Natural killer cell treated with Interleukin-12 subunit alpha and Interleukin-12 subunit beta and Interleukin-15 and Interleukin-18, amount 100 ng/mL, for 72 hours (primary cell): Measurements from ENCODE around the gene PRRC1. TPM values are rescaled to one million over a fixed set of nuclear protein-coding genes. Genes with fewer than 3 reads are reported as not detected.

Source experiments
- ATAC-seq, 2 donors: fragments of 150-1000 bp; cut with Tn5 transposase in 1 of 2; sonication (Bioruptor Pico), chemical (Tn5 transposase) in 1 of 2; 2 replicates each; pipeline ENCODE4 v1.10.0; 2021
- DNase-seq: peaks from one replicate; pipeline ENCODE4 v3.0.0; 2022; ENCODE audit warnings: low spot score
- H3K27ac Mint-ChIP-seq, 2 donors: 1 replicate in 1 of 2; 2 replicates in 1 of 2; pipeline ENCODE4 v1.8.0; 2022; ENCODE audit warnings: mixed read lengths in 2 of 2, mild to moderate bottlenecking in 1 of 2, moderate library complexity in 1 of 2
- H3K27me3 Mint-ChIP-seq, 2 donors: 1 replicate in 1 of 2; 2 replicates in 1 of 2; pipeline ENCODE4 v1.8.0; 2022; ENCODE audit warnings: mixed read lengths in 2 of 2
- H3K36me3 Mint-ChIP-seq: one replicate; pipeline ENCODE4 v1.8.0; 2022; ENCODE audit warnings: mixed read lengths
- H3K4me1 Mint-ChIP-seq, 2 donors: 1 replicate in 1 of 2; 2 replicates in 1 of 2; pipeline ENCODE4 v1.8.0; 2022; ENCODE audit warnings: low read depth in 2 of 2, mixed read lengths in 2 of 2, mild to moderate bottlenecking in 1 of 2
- H3K4me3 Mint-ChIP-seq: one replicate; pipeline ENCODE4 v1.8.0; 2022; ENCODE audit warnings: mixed read lengths
- H3K9me3 Mint-ChIP-seq: 2 replicates; pipeline ENCODE4 v1.8.0; 2022; ENCODE audit warnings: mixed read lengths
- total RNA-seq, 2 donors: library from RNA; stranded (reverse); gene quantifications; one replicate each; pipeline ENCODE4 v1.2.3, GENCODE V29; 2022

Gene PRRC1
- total RNA-seq, result 10 to 100 TPM; 43.5 to 53.8 TPM

DNA sequence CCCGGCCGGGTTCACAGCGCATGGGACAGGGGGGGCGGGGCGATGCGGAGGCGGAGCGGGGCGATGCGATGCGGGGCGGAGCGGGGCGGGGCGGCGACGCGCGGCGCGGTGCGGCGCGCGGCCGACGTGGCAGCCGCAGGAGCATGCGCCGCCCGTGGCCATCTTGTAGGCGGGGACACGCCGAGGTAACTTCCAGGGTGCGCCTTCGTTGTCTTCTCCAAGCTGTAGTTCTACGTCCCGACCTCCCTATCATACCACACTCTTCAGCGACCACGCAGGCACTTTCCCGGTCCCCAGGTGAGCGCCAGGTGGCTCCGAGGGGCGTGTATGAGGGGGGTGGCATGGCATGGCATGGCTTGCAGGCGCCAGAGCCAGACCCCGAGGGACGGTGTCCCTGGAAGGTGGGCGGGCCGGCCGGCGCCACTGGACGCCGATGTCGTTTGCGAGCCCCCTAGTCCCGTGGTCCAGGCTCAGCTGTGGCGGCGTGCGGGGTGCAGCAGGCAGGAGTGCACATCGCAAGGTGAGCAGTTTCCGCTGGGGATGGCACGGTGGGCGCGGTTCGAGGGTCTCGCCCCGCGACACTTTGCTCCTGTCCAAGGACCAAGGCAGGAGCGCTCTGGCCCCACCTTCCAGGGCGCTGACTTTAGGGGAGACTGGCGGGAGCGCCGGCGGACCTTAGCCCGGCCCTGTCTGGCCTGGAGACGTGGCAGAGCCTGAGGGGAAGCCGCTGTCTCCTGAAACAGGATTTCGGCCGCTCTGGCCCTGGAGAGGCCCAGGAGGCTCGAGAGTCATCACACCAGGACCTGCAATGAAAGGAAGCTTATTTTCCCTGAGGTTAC, at the start of gene PRRC1:
Gene PRRC1 (plus strand): TSS at position 161 of the 839 bp plus-strand sequence. CDS start 5,840 bp downstream, outside the sequence.
- H3K4me1 Mint-ChIP-seq, result peaks cover 27 to 31% of the 10 kb centered on the region in 2 donors
- peaks cover 7% of the 10 kb centered on the region for H3K9me3 Mint-ChIP-seq
- DNase-seq (peak; percentile 87), ATAC-seq (peak; percentile 98)
- peaks cover 27% of the 10 kb centered on the region for H3K36me3 Mint-ChIP-seq
- peaks cover 7 to 12% of the 10 kb centered on the region in 2 donors for H3K27me3 Mint-ChIP-seq
- peak within 1 kb of the TSS; percentile 56 to 68 for H3K27ac Mint-ChIP-seq
- peak within 1 kb of the TSS; percentile 58 for H3K4me3 Mint-ChIP-seq

DNA sequence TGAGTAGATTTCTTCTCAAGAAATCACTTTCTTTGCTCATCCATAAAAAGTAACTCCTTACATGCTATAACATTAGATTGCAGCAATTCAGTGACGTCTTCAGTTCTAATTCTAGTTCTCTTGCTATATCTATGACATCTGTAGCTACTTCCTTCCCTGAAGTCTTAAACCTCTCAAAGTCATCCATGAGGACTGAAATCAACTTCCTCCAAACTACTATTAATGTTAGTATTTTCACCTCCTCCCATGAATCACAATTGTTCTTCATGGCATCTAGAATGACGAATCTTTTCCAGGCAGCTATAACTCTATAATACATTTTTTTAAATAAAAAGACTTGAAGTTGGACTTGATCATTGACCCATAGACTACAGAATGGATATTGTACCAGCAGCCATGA, 46.2 kb upstream of the PRRC1 start:
- Mint-ChIP-seq H3K27me3 (peaks cover 20 to 34% of the 10 kb centered on the region in 2 donors), H3K27ac (no peak overlapping the region)

GRCh38 chr5:127472700-127473099, 44.7 kb upstream of the PRRC1 start:
- H3K27ac Mint-ChIP-seq, result no peak overlapping the region
- no peaks in the 10 kb centered on the region for H3K36me3 Mint-ChIP-seq
- no peak overlapping the region for H3K4me3 Mint-ChIP-seq
- DNase-seq (no peak), ATAC-seq (no peak)
- no peaks in the 10 kb centered on the region for H3K4me1 Mint-ChIP-seq
- no peaks in the 10 kb centered on the region for H3K9me3 Mint-ChIP-seq
- H3K27me3 Mint-ChIP-seq, result peaks cover 20 to 22% of the 10 kb centered on the region in 2 donors

More for the DNA sequence above, 46.2 kb upstream of the PRRC1 start:
- Mint-ChIP-seq H3K4me1 (no peaks in the 10 kb centered on the region), H3K36me3 (no peaks in the 10 kb centered on the region), H3K9me3 (no peaks in the 10 kb centered on the region), H3K4me3 (no peak overlapping the region)
- ATAC-seq, result no peak
- DNase-seq, result no peak

DNA sequence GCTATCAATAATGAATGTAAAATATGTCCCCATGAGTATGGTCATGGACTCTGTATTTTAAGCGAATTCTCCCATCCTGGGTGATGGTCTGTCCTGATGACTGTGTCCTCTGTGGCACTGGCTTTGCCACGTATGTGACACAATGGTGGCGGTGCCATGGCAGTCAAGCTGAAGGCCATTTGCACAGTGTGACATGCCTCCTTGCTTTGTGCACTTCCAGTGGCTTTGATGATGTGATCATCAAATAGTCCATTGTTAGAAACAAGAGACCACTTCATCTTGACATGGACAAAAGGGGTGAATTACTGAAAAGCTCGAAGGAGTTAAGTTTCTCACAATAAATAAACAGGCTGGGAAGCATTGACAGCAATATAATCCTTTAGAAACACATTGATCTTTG, 31.0 kb upstream of the PRRC1 start:
- H3K4me3 Mint-ChIP-seq, result no peak overlapping the region
- H3K27me3 Mint-ChIP-seq, result peaks cover 14 to 19% of the 10 kb centered on the region in 2 donors
- no peak for ATAC-seq
- no peaks in the 10 kb centered on the region for H3K36me3 Mint-ChIP-seq
- DNase-seq, result no peak
- H3K4me1 Mint-ChIP-seq, result no peaks in the 10 kb centered on the region
- H3K9me3 Mint-ChIP-seq, result no peaks in the 10 kb centered on the region
- H3K27ac Mint-ChIP-seq, result no peak overlapping the region

DNA sequence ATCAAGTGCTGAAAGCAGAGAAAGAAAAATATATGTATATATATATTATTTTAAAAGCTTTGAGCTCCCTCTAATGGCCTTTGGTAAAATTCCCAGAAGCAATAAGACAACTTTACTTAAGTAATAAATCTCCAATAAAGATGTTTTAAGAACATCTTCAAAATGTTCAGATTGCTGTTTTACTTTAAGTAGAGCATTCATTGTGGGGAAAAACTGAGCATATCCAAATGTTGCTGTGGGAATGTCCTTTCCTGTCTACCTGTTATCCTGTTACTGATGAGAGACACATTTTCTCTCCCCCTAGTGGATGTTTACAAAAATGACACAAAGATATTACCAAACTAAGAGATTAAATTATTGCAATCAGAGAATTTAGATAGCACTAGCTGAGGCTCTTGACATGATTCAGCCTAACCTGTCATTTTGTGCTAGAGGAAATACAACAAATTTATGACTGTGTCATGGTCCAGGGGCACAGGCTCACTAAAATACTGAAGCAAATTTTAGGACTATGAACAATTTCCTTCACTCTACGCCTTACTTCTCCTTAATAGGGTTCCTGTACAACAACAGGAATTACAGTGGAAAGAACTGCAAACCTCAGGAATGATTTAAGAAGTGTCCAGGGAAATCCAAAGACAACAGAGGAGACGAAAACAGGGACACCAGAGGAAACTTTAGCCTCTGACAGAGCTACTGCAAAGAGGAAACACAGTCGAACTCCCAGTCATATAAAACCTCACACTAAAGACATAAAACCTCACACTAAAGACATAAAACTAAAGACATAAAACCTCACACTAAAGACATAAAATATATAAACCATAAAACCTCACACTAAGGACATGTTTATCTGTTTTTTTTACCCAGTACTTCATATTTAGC, 24.3 kb upstream of the PRRC1 start:
- ATAC-seq, result no peak

GRCh38 chr5:127498548-127498947, 18.9 kb upstream of the PRRC1 start:
- no peak for DNase-seq
- no peaks in the 10 kb centered on the region for H3K36me3 Mint-ChIP-seq
- H3K27ac Mint-ChIP-seq, result no peak overlapping the region
- ATAC-seq, result no peak
- H3K27me3 Mint-ChIP-seq, result peaks cover 11 to 49% of the 10 kb centered on the region in 2 donors
- no peaks in the 10 kb centered on the region for H3K4me1 Mint-ChIP-seq
- H3K9me3 Mint-ChIP-seq, result no peaks in the 10 kb centered on the region
- no peak overlapping the region for H3K4me3 Mint-ChIP-seq

More for the DNA sequence above, 24.3 kb upstream of the PRRC1 start:
- Mint-ChIP-seq H3K9me3 (no peaks in the 10 kb centered on the region), H3K27ac (no peak overlapping the region), H3K4me1 (no peaks in the 10 kb centered on the region), H3K27me3 (peaks cover 22 to 52% of the 10 kb centered on the region in 2 donors), H3K4me3 (no peak overlapping the region), H3K36me3 (no peaks in the 10 kb centered on the region)
- no peak for DNase-seq

DNA sequence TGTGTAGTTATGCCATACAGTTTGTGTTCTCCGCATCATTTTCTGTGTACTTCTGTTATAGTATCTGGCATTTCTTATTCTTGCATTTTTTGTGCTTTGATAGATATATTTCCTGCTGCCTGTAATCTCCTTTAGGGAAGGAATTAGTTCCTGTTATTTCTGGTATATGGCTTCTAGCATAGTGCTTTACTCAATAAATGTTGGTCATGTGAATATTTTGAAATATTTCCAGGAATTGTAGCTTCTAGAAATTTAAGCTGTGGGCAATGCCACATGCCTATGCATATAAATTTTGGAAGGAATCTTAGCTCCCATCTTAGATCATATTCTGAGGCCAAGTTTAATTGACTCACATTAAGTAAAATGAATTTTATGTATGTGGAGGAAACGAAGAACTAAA, 11.5 kb upstream of the PRRC1 start:
- Mint-ChIP-seq H3K36me3 (no peaks in the 10 kb centered on the region), H3K27me3 (peaks cover 15 to 40% of the 10 kb centered on the region in 2 donors), H3K9me3 (no peaks in the 10 kb centered on the region), H3K27ac (no peak overlapping the region), H3K4me1 (no peaks in the 10 kb centered on the region), H3K4me3 (no peak overlapping the region)
- no peak for DNase-seq
- no peak for ATAC-seq

GRCh38 chr5:127506616-127507015, 10.8 kb upstream of the PRRC1 start:
- ATAC-seq (no peak), DNase-seq (no peak)
- Mint-ChIP-seq H3K4me1 (no peaks in the 10 kb centered on the region), H3K27me3 (peaks cover 20 to 47% of the 10 kb centered on the region in 2 donors), H3K27ac (no peak overlapping the region), H3K9me3 (no peaks in the 10 kb centered on the region), H3K36me3 (no peaks in the 10 kb centered on the region), H3K4me3 (no peak overlapping the region)

GRCh38 chr5:127508644-127509373, 8.6 kb upstream of the PRRC1 start:
- H3K4me1 Mint-ChIP-seq, result no peaks in the 10 kb centered on the region
- no peak overlapping the region for H3K27ac Mint-ChIP-seq
- H3K36me3 Mint-ChIP-seq, result no peaks in the 10 kb centered on the region
- DNase-seq, result no peak
- no peak for ATAC-seq
- no peaks in the 10 kb centered on the region for H3K9me3 Mint-ChIP-seq
- H3K27me3 Mint-ChIP-seq, result peaks cover 28 to 59% of the 10 kb centered on the region in 2 donors
- H3K4me3 Mint-ChIP-seq, result no peak overlapping the region

GRCh38 chr5:127513408-127513970, 4.0 kb upstream of the PRRC1 start:
- no peak overlapping the region for H3K27ac Mint-ChIP-seq
- H3K27me3 Mint-ChIP-seq, result peaks cover 22 to 40% of the 10 kb centered on the region in 2 donors
- H3K36me3 Mint-ChIP-seq, result no peaks in the 10 kb centered on the region
- H3K4me3 Mint-ChIP-seq, result no peak overlapping the region
- H3K9me3 Mint-ChIP-seq, result no peaks in the 10 kb centered on the region
- peaks cover 3 to 4% of the 10 kb centered on the region in 2 donors for H3K4me1 Mint-ChIP-seq
- DNase-seq (no peak), ATAC-seq (no peak)

GRCh38 chr5:127514816-127515215, 2.6 kb upstream of the PRRC1 start:
- Mint-ChIP-seq H3K27ac (no peak overlapping the region), H3K36me3 (peaks cover 7% of the 10 kb centered on the region), H3K4me3 (no peak overlapping the region), H3K9me3 (no peaks in the 10 kb centered on the region), H3K4me1 (peaks cover 10 to 11% of the 10 kb centered on the region in 2 donors), H3K27me3 (peaks cover 20 to 31% of the 10 kb centered on the region in 2 donors)
- DNase-seq, result no peak
- ATAC-seq, result no peak

GRCh38 chr5:127515693-127516440, 1.6 kb upstream of the PRRC1 start:
- DNase-seq, result no peak
- no peak overlapping the region for H3K4me3 Mint-ChIP-seq
- no peaks in the 10 kb centered on the region for H3K9me3 Mint-ChIP-seq
- H3K4me1 Mint-ChIP-seq, result peaks cover 18 to 20% of the 10 kb centered on the region in 2 donors
- H3K36me3 Mint-ChIP-seq, result peaks cover 16% of the 10 kb centered on the region
- H3K27ac Mint-ChIP-seq, result no peak overlapping the region
- H3K27me3 Mint-ChIP-seq, result peaks cover 19 to 27% of the 10 kb centered on the region in 2 donors
- ATAC-seq, result no peak
